GM04504 (cell line): ENCODE results near the gene TRAF2.

ENCODE experiments used
- DNase-seq: peaks from one replicate; pipeline ENCODE4 v3.0.0-alpha.2; 2012; ENCODE audit warnings: low read depth

Gene TRAF2

GRCh38 chr9:136962163-136962562, 75.8 kb downstream of the TRAF2 start:
- no peak for DNase-seq

DNA sequence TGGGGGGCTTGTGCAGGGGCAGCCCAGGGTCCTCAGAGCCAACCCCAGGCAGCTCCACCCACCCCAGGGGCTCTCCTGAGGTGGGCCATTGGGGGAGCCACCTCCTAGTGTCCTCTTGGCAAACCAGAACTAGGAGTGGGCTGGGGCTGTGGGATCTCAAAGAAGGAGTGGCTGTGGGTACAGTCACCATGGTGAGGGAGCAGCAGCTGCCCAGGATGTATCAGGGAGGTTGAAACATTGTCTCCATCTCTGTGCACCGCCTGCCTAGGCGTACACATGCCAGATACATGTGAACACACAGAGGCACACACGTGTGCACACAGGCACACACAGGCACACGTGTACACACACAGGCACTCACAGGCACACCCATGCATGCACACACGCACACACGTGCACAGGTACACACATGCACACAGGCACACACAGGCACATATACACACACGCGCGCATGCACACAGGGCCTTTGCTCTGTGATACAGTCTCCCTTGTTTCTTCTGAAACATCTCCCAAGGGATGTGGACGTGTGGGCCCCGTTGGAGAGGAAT, 76.5 kb downstream of the TRAF2 start:
- no peak for DNase-seq

- DNase-seq = no peak
Observed at GRCh38 chr9:136963341-136963740, 77.0 kb downstream of the TRAF2 start.

- DNase-seq = no peak
Observed at GRCh38 chr9:136963751-136964150, 77.4 kb downstream of the TRAF2 start.

DNA sequence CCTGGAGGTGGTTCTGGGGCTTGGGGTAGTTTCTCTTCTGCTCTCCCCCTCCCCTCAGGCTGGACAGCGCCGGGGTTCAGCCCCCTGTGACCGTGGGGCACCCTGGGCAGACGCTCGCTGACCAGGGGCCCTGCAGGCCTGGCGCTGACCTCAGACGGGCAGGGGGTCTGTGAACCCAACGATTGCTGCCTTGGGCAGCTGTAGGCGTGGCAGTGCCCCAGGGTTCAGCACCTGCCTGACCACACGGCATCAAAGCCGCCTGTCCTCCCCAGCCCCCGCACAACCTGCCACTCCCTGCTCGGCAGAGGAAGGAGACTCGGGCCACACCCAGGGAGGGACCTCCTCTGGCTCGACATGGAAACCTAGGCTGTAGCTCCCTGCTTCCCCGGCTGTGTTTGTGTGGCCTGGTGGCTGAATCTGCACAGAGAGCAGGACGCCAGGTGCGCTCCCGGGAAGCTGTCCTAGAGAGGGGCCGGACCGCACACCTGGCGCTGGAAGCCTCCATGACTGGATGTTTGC, 77.9 kb downstream of the TRAF2 start:
- no peak for DNase-seq

DNA sequence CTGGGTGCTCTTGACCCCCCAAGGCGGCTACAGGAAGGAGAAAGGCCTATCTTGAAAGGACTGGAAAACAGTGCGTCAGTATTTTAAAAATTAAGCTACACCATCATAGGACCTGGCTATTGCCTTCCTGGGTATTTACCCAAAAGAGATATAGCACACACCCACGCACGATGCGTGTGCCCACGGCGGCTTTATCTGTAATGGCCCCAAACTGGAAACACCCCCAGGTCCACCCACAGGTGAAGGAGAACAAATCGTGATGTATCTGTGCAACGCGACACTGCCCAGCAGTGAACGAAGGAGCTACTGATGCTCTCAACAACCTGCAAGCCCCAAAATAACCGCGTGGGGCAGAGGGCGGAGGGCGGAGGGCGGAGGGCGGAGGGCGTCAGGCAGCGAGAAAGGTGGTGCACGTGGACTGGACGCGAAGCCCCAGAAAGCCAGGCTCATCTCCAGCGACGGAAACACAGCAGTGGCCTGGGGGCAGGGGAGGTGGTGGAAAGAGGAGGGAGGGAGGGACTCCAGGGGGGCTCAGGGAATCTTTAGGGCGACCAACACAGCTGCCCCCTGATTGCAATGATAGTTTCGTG, 78.6 kb downstream of the TRAF2 start:
- no peak for DNase-seq

- no peak for DNase-seq
Observed at GRCh38 chr9:136965771-136966484, 79.6 kb downstream of the TRAF2 start.

- DNase-seq = no peak
Observed at GRCh38 chr9:136968333-136969127, 82.2 kb downstream of the TRAF2 start.

DNA sequence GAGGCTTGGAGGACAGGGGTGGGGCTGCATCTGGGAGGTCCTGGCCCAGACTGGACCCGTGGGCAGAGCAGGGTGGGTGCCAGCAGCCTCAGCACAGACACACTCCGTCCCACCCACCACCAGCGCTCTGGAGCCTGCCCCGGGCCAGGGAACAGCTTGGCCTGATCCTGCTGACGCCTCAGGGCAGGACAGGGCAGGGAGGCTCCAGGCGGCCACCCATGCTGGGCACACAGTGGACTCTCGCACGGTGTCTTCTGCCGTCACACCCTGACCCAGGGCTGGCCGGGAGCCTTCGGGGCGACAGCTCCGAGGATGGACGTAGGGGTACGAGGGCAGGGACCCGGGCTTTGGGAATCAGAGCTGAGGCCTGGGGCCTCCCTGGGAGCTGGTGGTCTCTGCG, 82.8 kb downstream of the TRAF2 start:
- no peak for DNase-seq

- no peak for DNase-seq
Observed at GRCh38 chr9:136969774-136970173, 83.5 kb downstream of the TRAF2 start.

GRCh38 chr9:136970361-136970760, 84.0 kb downstream of the TRAF2 start:
- no peak for DNase-seq

GRCh38 chr9:136971746-136972145, 85.4 kb downstream of the TRAF2 start:
- DNase-seq = no peak

DNA sequence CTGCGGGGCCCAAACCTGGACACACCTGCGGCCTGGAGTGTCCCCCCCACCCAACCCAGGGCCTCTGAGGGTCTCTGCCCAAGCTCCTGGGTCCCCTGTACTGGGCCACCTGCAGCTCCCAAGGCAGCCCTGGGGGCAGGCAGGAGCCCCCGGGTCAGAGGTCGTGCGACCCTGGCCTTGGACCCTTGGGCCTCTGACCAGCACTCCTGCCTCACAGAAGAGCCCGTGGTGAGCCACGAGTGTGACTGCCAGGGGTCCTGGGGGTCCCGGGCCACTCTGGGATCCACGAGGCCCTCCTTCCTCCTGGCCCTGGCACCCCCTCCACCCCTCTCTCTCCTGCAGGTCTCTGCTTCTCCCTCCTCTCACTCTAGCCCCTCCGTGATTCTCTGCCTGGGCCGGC, 86.0 kb downstream of the TRAF2 start:
- no peak for DNase-seq

DNA sequence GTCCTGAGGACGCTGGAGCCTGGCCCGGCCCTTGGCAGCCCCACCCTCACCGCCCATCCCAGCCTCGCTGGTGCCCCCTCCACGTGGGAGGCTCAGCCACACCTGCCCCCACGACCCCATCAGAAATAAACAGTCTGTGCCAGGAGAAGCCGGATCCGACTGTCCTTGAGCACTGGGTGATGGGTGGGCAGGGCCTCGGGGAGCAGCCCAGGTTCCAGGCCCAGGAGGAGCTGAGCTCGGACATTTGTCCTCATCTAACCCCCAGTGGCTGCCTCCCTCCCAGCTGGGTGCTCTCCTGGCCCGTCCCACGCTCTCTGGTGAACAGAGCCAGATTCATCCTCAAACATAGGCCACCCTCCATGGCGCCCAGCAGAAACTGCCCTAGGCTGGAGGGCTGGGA, 86.4 kb downstream of the TRAF2 start:
- no peak for DNase-seq

- DNase-seq = no peak
Observed at GRCh38 chr9:136973618-136974617, 87.6 kb downstream of the TRAF2 start.

DNA sequence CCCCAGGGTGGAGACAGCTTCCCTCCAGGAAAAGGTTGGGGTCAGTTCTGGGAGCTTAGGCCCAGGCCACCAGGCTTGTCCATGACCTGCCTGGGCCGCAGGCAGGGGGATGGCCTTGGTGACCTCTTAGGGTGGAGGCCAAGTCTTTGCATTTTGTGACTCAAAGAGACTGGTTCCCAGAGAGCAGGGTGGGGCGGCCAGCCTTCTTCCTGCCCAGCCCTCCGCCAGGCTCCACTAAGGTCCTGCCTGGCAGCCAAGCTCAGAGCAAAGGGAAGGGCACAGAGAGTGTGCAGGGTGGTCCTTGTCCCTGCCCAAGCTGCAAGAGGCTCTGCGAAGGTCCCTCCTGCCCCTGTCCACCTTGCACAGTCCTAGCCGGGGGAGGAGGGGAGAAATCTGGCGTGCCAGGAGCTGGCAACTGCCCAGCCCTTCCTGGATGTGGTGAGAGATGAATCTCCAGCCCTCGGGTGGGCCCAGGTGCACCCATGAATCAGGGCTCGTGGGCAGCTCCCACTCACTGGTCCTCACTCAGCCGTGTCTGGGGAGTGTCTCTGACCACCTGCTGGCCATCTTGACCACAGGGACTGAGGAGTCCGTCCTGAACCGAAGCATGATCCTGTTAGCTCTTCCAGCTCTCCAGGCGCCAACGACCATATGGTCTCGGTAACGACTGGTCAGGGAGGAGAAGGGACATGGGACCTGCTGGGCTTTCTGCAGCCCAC, 88.7 kb downstream of the TRAF2 start:
- no peak for DNase-seq

DNA sequence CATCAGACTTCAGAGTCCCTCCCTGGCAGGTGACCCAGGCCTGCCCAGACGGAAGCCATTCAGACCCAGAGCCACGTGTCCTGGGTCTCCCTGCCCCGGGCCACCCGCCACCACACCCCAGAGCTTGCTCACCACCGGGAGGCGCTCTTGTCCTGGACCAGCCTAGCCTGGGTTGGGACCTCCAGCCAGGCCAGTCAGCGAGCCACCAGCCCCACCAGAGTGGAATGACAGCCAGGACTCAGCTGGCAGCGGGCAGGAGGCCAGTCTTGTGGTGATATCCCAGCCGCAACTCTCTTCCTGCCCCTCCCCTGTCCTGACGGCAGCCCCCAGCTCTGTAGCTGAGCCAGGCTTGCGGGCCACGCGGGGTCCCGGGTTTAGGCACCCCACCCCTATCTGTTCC, 89.3 kb downstream of the TRAF2 start:
- no peak for DNase-seq
